Lower lobe of right lung (tissue), 2 donors: ENCODE data around the gene TAGLN2. TPM values are rescaled to one million over a fixed set of nuclear protein-coding genes. Genes with fewer than 3 reads are reported as not detected.

Experiments used
- ATAC-seq, 2 donors: fragments of 200-7000 bp; cut with Tn5 transposase; one replicate each; pipeline ENCODE4 v1.9.1; 2020 to 2022; ENCODE audit warnings: mild to moderate bottlenecking in 2 of 2, moderate library complexity in 2 of 2
- DNase-seq: peaks from one replicate; pipeline ENCODE4 v3.0.0-alpha.2; 2020
- H3K27ac ChIP-seq: fragments of 200-600 bp; one replicate; pipeline ENCODE4 v1.8.0; 2022
- H3K27me3 ChIP-seq: fragments of 200-600 bp; one replicate; pipeline ENCODE4 v1.8.0; 2022; ENCODE audit warnings: low read depth
- H3K36me3 ChIP-seq: fragments of 200-600 bp; one replicate; pipeline ENCODE4 v1.8.0; 2022; ENCODE audit warnings: mild to moderate bottlenecking
- H3K4me1 ChIP-seq: fragments of 200-600 bp; one replicate; pipeline ENCODE4 v1.8.0; 2022
- H3K4me3 ChIP-seq: fragments of 200-600 bp; one replicate; pipeline ENCODE4 v1.8.0; 2022; ENCODE audit warnings: mild to moderate bottlenecking
- H3K9me3 ChIP-seq: fragments of 200-600 bp; one replicate; pipeline ENCODE4 v1.8.0; 2022
- intact Hi-C: fragments of 100-400 bp; cut with DNase I; formaldehyde crosslinking; loops from one replicate; pipeline ENCODE4 v1.11.0; 2022
- total RNA-seq: library from RNA; stranded (reverse); fragmentation: NEBNext Ultra II Directional; extraction: Animal tissue kit (Norgen Biotek cat#: 25700); gene quantifications from one replicate; pipeline ENCODE4 v1.2.1, GENCODE V29; 2021
- TF ChIP-seq, protein P1 (sequence below): fragments of 200-600 bp; IDR thresholded peaks from one replicate; pipeline ENCODE4 v1.8.0; 2022; ENCODE audit warnings: antibody characterized with exemption, mild to moderate bottlenecking
- donor health status: DM: no; HTN: yes; CAD: no; lungs with severe emphysema.

The TAGLN2 gene
- total RNA-seq, 1 donor from 2014 or later: 451 TPM

GRCh38 chr1:159873530-159874143 is 51.7 kb downstream of the TAGLN2 start:
- no peak overlapping the region for H3K4me3 ChIP-seq
- ATAC-seq (no peak), DNase-seq (no peak)
- intact Hi-C loops: no loop called here
- H3K9me3 ChIP-seq: no peaks in the 10 kb centered on the region
- H3K4me1 ChIP-seq: no peaks in the 10 kb centered on the region
- TF ChIP-seq, protein P1, sequence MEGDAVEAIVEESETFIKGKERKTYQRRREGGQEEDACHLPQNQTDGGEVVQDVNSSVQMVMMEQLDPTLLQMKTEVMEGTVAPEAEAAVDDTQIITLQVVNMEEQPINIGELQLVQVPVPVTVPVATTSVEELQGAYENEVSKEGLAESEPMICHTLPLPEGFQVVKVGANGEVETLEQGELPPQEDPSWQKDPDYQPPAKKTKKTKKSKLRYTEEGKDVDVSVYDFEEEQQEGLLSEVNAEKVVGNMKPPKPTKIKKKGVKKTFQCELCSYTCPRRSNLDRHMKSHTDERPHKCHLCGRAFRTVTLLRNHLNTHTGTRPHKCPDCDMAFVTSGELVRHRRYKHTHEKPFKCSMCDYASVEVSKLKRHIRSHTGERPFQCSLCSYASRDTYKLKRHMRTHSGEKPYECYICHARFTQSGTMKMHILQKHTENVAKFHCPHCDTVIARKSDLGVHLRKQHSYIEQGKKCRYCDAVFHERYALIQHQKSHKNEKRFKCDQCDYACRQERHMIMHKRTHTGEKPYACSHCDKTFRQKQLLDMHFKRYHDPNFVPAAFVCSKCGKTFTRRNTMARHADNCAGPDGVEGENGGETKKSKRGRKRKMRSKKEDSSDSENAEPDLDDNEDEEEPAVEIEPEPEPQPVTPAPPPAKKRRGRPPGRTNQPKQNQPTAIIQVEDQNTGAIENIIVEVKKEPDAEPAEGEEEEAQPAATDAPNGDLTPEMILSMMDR: no peak
- no peak overlapping the region for H3K27ac ChIP-seq
- no peaks in the 10 kb centered on the region for H3K27me3 ChIP-seq
- no peaks in the 10 kb centered on the region for H3K36me3 ChIP-seq

- H3K27me3 ChIP-seq: no peaks in the 10 kb centered on the region
- H3K27ac ChIP-seq: no peak overlapping the region
- ATAC-seq (no peak), DNase-seq (no peak)
- H3K9me3 ChIP-seq: no peaks in the 10 kb centered on the region
- TF ChIP-seq, protein P1: no peak
- no peaks in the 10 kb centered on the region for H3K36me3 ChIP-seq
- no peak overlapping the region for H3K4me3 ChIP-seq
- peaks cover 3% of the 10 kb centered on the region for H3K4me1 ChIP-seq
- intact Hi-C loops: no loop called here
Measured at GRCh38 chr1:159872891-159873290, 52.4 kb downstream of the TAGLN2 start.

- TF ChIP-seq, protein P1: no peak
- no peaks in the 10 kb centered on the region for H3K9me3 ChIP-seq
- no peak overlapping the region for H3K27ac ChIP-seq
- intact Hi-C loops: no loop called here
- H3K36me3 ChIP-seq: no peaks in the 10 kb centered on the region
- H3K4me3 ChIP-seq: no peak overlapping the region
- H3K4me1 ChIP-seq: peaks cover 9% of the 10 kb centered on the region
- no peaks in the 10 kb centered on the region for H3K27me3 ChIP-seq
- DNase-seq (no peak), ATAC-seq (no peak)
Measured at GRCh38 chr1:159870704-159871103, 54.6 kb downstream of the TAGLN2 start.

GRCh38 chr1:159869607-159870006 is 55.7 kb downstream of the TAGLN2 start:
- ATAC-seq (no peak), DNase-seq (no peak)
- TF ChIP-seq, protein P1: no peak
- no peaks in the 10 kb centered on the region for H3K36me3 ChIP-seq
- no peak overlapping the region for H3K27ac ChIP-seq
- peaks cover 9% of the 10 kb centered on the region for H3K4me1 ChIP-seq
- intact Hi-C loops: no loop called here
- H3K27me3 ChIP-seq: no peaks in the 10 kb centered on the region
- no peaks in the 10 kb centered on the region for H3K9me3 ChIP-seq
- no peak overlapping the region for H3K4me3 ChIP-seq

- ATAC-seq: no peak
- no peak for DNase-seq
- TF ChIP-seq, protein P1: no peak
- Histone ChIP-seq H3K27me3 (no peaks in the 10 kb centered on the region), H3K9me3 (no peaks in the 10 kb centered on the region), H3K27ac (no peak overlapping the region), H3K4me1 (peaks cover 9% of the 10 kb centered on the region), H3K4me3 (no peak overlapping the region), H3K36me3 (no peaks in the 10 kb centered on the region)
- intact Hi-C loops: no loop called here
Measured at GRCh38 chr1:159869173-159869572, 56.1 kb downstream of the TAGLN2 start.
